A549 (cell line): ENCODE data around the gene ABHD1. TPM values are rescaled to one million over a fixed set of nuclear protein-coding genes. Genes with fewer than 3 reads are reported as not detected.

Experiments used
- ATAC-seq, 2 experiments: fragments of 200-7000 bp in 1 of 2; fragments of >200 bp in 1 of 2; cut with Nextera tagmentation in 1 of 2; cut with Tn5 transposase in 1 of 2; 3 replicates each; pipeline versions ENCODE4 v1.8.0 to v1.9.1; 2018 to 2020; ENCODE audit warnings: mild to moderate bottlenecking in 1 of 2, moderate library complexity in 1 of 2
- CTCF ChIA-PET: fragments of 300-600 bp; sonication (Branson Sonifier 250); formaldehyde crosslinking; extraction: SDS; loops from one replicate; lab custom pipeline; 2021; ENCODE audit warnings: antibody characterized with exemption, inconsistent platforms; lab: Yijun Ruan, JAX
- POLR2A ChIA-PET: fragments of 350-600 bp; formaldehyde crosslinking; extraction: SDS; loops from one replicate; lab custom pipeline; 2021; ENCODE audit warnings: antibody characterized with exemption, inconsistent platforms; lab: Yijun Ruan, JAX
- DNase-seq, 2 experiments: peaks; one replicate each; pipeline versions ENCODE4 v3.0.0 to v3.0.0-alpha.2; 2011 to 2016; ENCODE audit warnings: low read depth in 1 of 2, low spot score in 1 of 2
- FAIRE-seq: peaks from 2 replicates; lab custom pipeline; 2011; peaks lifted over from hg19 to GRCh38; lab: Jason Lieb, UNC
- H3K27ac ChIP-seq, 2 experiments: fragments of >200 bp; sonication (Bioruptor Twin); formaldehyde crosslinking; 3 replicates each; pipeline ENCODE4 v1.5.1; 2016 to 2017
- H3K4me1 ChIP-seq: fragments of >200 bp; sonication (Bioruptor Twin); formaldehyde crosslinking; 3 replicates; pipeline ENCODE4 v1.6.1; 2016
- H3K4me2 ChIP-seq: fragments of >200 bp; sonication (Bioruptor Twin); formaldehyde crosslinking; 3 replicates; pipeline ENCODE4 v1.6.1; 2016
- H3K4me3 ChIP-seq: fragments of >200 bp; sonication (Bioruptor Twin); formaldehyde crosslinking; 3 replicates; pipeline ENCODE4 v1.5.1; 2016
- H3K9me3 ChIP-seq: fragments of >200 bp; sonication (Bioruptor Twin); formaldehyde crosslinking; 3 replicates; pipeline ENCODE4 v1.6.1; 2016
- BHLHE40 ChIP-seq: IDR thresholded peaks from 2 replicates; pipeline ENCODE4 v1.6.1; 2012; ENCODE audit warnings: low read depth, low read length, inconsistent platforms
- CBX2 ChIP-seq: fragments of 200-600 bp; sonication (generic); IDR thresholded peaks from 2 replicates; pipeline ENCODE4 v1.6.1; 2016; ENCODE audit warnings: low read depth, mild to moderate bottlenecking, borderline replicate concordance
- CEBPB ChIP-seq, 2 experiments: fragments of >200 bp in 1 of 2; sonication (Bioruptor Twin) in 1 of 2; formaldehyde crosslinking in 1 of 2; IDR thresholded peaks; 2 replicates each; pipeline ENCODE4 v1.6.1; 2012 to 2016
- EHMT2 ChIP-seq: fragments of 200-600 bp; sonication (generic); IDR thresholded peaks from 2 replicates; pipeline ENCODE4 v1.6.1; 2016; ENCODE audit warnings: antibody characterized with exemption, low read depth, mild to moderate bottlenecking, moderate library complexity
- GATA3 ChIP-seq: IDR thresholded peaks from 2 replicates; pipeline ENCODE4 v1.6.1; 2012; ENCODE audit warnings: borderline replicate concordance
- HDAC2 ChIP-seq: fragments of 200-600 bp; sonication (generic); IDR thresholded peaks from 2 replicates; pipeline ENCODE4 v1.6.1; 2016
- JUN ChIP-seq, 2 experiments: fragments of >200 bp; sonication (Bioruptor Twin); formaldehyde crosslinking; IDR thresholded peaks; 2 replicates in 1 of 2; 3 replicates in 1 of 2; pipeline ENCODE4 v1.6.1; 2016 to 2017
- MAFK ChIP-seq: fragments of 450-650 bp; IDR thresholded peaks from 2 replicates; pipeline ENCODE4 v1.6.1; 2014; ENCODE audit not compliant: partially characterized antibody
- MAZ ChIP-seq: fragments of 150-350 bp; IDR thresholded peaks from 2 replicates; pipeline ENCODE4 v1.6.1; 2014; ENCODE audit warnings: antibody characterized with exemption, low read depth, low read length, borderline replicate concordance
- MYC ChIP-seq: IDR thresholded peaks from 2 replicates; pipeline ENCODE4 v1.6.1; 2012; ENCODE audit warnings: mild to moderate bottlenecking, inconsistent platforms, low read length, improper control_type of control experiment, borderline replicate concordance
- NFE2L2 ChIP-seq: fragments of 150-350 bp; conservative IDR thresholded peaks from 2 replicates; pipeline ENCODE4 v1.6.1; 2014; ENCODE audit warnings: low read length
- POLR2A ChIP-seq: IDR thresholded peaks from 2 replicates; pipeline ENCODE4 v1.6.1; 2012; ENCODE audit warnings: mild to moderate bottlenecking, low read length
- POLR2AphosphoS2 ChIP-seq: conservative IDR thresholded peaks from 2 replicates; pipeline ENCODE4 v1.6.1; 2012; ENCODE audit warnings: low read length, improper control_type of control experiment, inconsistent platforms
- RAD21 ChIP-seq, 2 experiments: fragments of >200 bp in 1 of 2; sonication (Bioruptor Twin) in 1 of 2; formaldehyde crosslinking in 1 of 2; IDR thresholded peaks in 1 of 2; conservative IDR thresholded peaks in 1 of 2; 2 replicates in 1 of 2; 3 replicates in 1 of 2; pipeline ENCODE4 v1.6.1; 2012 to 2018; ENCODE audit warnings: inconsistent platforms in 1 of 2
- RFX5 ChIP-seq: fragments of 450-650 bp; IDR thresholded peaks from 2 replicates; pipeline ENCODE4 v1.7.1; 2014; ENCODE audit warnings: antibody characterized with exemption, mild to moderate bottlenecking, moderate library complexity
- RNF2 ChIP-seq: fragments of 200-600 bp; sonication (generic); IDR thresholded peaks from 2 replicates; pipeline ENCODE4 v1.6.1; 2016; ENCODE audit warnings: low read depth, mild to moderate bottlenecking, antibody characterized with exemption, moderate library complexity, borderline replicate concordance
- SMC3 ChIP-seq: fragments of >200 bp; sonication (Bioruptor Twin); formaldehyde crosslinking; IDR thresholded peaks from 3 replicates; pipeline ENCODE4 v1.6.1; 2018; ENCODE audit warnings: inconsistent platforms
- TFCP2L1 ChIP-seq: fragments of 250-450 bp; sonication (Bioruptor Pico); IDR thresholded peaks from 2 replicates; pipeline ENCODE4 v1.5.0; 2021; ENCODE audit warnings: mild to moderate bottlenecking
- ZC3H11A ChIP-seq: fragments of 450-650 bp; IDR thresholded peaks from 2 replicates; pipeline ENCODE4 v1.6.1; 2014; ENCODE audit warnings: antibody characterized with exemption, mild to moderate bottlenecking
- ZFP36 ChIP-seq: fragments of 450-650 bp; IDR thresholded peaks from 2 replicates; pipeline ENCODE4 v1.6.1; 2014; ENCODE audit warnings: borderline replicate concordance; ENCODE audit not compliant: partially characterized antibody
- ZSCAN20 ChIP-seq: fragments of 250-450 bp; sonication (Bioruptor Pico); IDR thresholded peaks from 2 replicates; pipeline ENCODE4 v1.8.0; 2022; ENCODE audit warnings: mild to moderate bottlenecking, moderate library complexity
- WGBS: methylation state at CpG from one replicate; pipeline ENCODE4 v1.1.6; 2017; ENCODE audit errors: missing lambda C conversion rate; 5-methylcytosine and 5-hydroxymethylcytosine counted together
- polyA plus RNA-seq, 4 experiments: library from polyadenylated mRNA; depleted of rRNA in 3 of 4; stranded (reverse); fragments of >200 nt; fragmentation: RNase III in 1 of 4; extraction: RNeasy Plus Mini Kit Qiagen cat#74134 plus additional on column Dnase treatment in 1 of 4; gene quantifications; 2 replicates in 3 of 4; 3 replicates in 1 of 4; pipeline ENCODE4 v1.2.3, GENCODE V29; 2011 to 2017
- TF ChIP-seq, protein P1 (sequence below): fragments of 150-350 bp; IDR thresholded peaks from 2 replicates; pipeline ENCODE4 v1.6.1; 2014; ENCODE audit warnings: low read depth, mild to moderate bottlenecking, low read length
- TF ChIP-seq, protein P2 (sequence below): IDR thresholded peaks from 2 replicates; pipeline ENCODE4 v1.6.1; 2012; ENCODE audit warnings: low read depth, borderline replicate concordance
- TF ChIP-seq, protein P3 (sequence below): fragments of 250-450 bp; sonication (Bioruptor Pico); IDR thresholded peaks from 2 replicates; pipeline ENCODE4 v1.5.0; 2021; ENCODE audit warnings: mild to moderate bottlenecking, moderate library complexity, borderline replicate concordance
- TF ChIP-seq, protein P4 (sequence below): IDR thresholded peaks from 2 replicates; pipeline ENCODE4 v1.6.1; 2012
- TF ChIP-seq, protein P5 (sequence below): IDR thresholded peaks from 2 replicates; pipeline ENCODE4 v1.6.1; 2012

Gene ABHD1
- polyA plus RNA-seq, 2 of the 4 experiments (the other 2 are of a cell fraction): 0.96 to 1.9 TPM

DNA sequence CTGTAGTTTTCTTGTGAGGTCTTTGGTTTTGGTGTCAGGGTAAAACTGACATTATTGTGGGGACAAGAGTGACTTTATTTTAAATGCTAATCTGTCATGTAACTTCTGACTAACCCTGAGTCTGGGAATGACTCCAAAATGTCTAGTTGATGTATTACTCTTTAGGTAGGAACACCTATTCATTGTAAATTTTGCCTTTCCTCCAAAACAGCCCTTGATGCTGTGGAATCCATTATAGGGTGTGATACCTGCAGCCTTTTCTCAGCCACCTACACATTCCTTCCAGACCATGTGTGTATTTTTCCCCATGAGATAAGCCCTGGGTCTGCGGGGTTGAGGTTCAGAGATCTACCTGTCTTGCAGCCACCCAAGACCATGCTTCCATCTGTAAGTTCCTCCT is 19.7 kb downstream of the ABHD1 start:
- Histone ChIP-seq H3K4me2 (no peak overlapping the region), H3K4me3 (no peak overlapping the region), H3K27ac (no peak overlapping the region), H3K4me1 (no peaks in the 10 kb centered on the region), H3K9me3 (peaks cover 3% of the 10 kb centered on the region; the same call in 1 of the 3 replicates)
- WGBS: 24% methylated on average over 1 of the region's 1 CpG
- TF ChIP-seq HDAC2: no peak
- no peak for TF ChIP-seq JUN (IDR thresholded peaks at IDR 0.05)
- TF ChIP-seq NFE2L2: no peak
- TF ChIP-seq ZFP36: no peak
- TF ChIP-seq, protein P1, sequence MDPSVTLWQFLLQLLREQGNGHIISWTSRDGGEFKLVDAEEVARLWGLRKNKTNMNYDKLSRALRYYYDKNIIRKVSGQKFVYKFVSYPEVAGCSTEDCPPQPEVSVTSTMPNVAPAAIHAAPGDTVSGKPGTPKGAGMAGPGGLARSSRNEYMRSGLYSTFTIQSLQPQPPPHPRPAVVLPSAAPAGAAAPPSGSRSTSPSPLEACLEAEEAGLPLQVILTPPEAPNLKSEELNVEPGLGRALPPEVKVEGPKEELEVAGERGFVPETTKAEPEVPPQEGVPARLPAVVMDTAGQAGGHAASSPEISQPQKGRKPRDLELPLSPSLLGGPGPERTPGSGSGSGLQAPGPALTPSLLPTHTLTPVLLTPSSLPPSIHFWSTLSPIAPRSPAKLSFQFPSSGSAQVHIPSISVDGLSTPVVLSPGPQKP: no peak
- TF ChIP-seq, protein P2, sequence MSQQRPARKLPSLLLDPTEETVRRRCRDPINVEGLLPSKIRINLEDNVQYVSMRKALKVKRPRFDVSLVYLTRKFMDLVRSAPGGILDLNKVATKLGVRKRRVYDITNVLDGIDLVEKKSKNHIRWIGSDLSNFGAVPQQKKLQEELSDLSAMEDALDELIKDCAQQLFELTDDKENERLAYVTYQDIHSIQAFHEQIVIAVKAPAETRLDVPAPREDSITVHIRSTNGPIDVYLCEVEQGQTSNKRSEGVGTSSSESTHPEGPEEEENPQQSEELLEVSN: no peak
- TF ChIP-seq CBX2: no peak
- no peak for TF ChIP-seq POLR2A
- TF ChIP-seq, protein P3, sequence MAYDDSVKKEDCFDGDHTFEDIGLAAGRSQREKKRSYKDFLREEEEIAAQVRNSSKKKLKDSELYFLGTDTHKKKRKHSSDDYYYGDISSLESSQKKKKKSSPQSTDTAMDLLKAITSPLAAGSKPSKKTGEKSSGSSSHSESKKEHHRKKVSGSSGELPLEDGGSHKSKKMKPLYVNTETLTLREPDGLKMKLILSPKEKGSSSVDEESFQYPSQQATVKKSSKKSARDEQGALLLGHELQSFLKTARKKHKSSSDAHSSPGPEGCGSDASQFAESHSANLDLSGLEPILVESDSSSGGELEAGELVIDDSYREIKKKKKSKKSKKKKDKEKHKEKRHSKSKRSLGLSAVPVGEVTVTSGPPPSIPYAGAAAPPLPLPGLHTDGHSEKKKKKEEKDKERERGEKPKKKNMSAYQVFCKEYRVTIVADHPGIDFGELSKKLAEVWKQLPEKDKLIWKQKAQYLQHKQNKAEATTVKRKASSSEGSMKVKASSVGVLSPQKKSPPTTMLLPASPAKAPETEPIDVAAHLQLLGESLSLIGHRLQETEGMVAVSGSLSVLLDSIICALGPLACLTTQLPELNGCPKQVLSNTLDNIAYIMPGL (CRISPR knock-in tag): no peak
- no peak for DNase-seq
- no peak for ATAC-seq
- ChIA-PET CTCF (interaction anchor here (1.3 kb wide), 1 partner anchor 48 kb away, joined by 3 read pairs; no protein-coding TSS in a partner anchor), POLR2A (no interaction called here)
- no peak for FAIRE-seq

DNA sequence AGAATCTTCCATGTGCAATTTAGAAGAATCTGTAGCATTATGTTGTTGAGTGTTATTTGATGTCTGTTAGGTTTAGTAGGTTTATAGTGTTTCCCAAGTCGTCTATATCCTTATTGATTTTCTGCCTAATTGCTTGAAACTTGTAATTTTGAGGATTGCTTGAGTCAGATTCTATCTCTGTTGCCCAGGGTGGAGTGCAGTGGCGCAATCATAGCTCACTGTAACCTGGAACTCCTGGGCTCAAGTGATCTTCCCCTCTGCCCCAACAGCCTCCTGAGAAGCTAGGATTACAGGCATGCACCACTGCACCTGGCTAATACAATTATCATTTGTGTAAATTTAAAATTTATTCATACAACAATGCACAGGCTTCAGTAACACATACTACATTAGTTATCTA is 22.1 kb downstream of the ABHD1 start:
- peak; percentile 7 for FAIRE-seq
- ChIA-PET CTCF (interaction anchor here (0.6 to 2.8 kb wide), 7 partner anchors 12 to 157 kb away, joined by 3 to 10 read pairs (median 3); no protein-coding TSS in a partner anchor), POLR2A (no interaction called here)
- H3K4me1 ChIP-seq: no peaks in the 10 kb centered on the region
- no peak overlapping the region for H3K27ac ChIP-seq
- no peak for DNase-seq
- no peak overlapping the region for H3K4me3 ChIP-seq
- no peak for TF ChIP-seq POLR2AphosphoS2
- no peak for TF ChIP-seq ZC3H11A
- TF ChIP-seq RAD21 (conservative IDR thresholded peaks at IDR 0.05 in 1 of 2, IDR thresholded peaks at IDR 0.05 in 1 of 2): no peak
- no peak for TF ChIP-seq RFX5
- no peak for TF ChIP-seq MAZ
- no peak for TF ChIP-seq ZFP36
- no peak for TF ChIP-seq CEBPB (IDR thresholded peaks at IDR 0.05)
- TF ChIP-seq, protein P4, sequence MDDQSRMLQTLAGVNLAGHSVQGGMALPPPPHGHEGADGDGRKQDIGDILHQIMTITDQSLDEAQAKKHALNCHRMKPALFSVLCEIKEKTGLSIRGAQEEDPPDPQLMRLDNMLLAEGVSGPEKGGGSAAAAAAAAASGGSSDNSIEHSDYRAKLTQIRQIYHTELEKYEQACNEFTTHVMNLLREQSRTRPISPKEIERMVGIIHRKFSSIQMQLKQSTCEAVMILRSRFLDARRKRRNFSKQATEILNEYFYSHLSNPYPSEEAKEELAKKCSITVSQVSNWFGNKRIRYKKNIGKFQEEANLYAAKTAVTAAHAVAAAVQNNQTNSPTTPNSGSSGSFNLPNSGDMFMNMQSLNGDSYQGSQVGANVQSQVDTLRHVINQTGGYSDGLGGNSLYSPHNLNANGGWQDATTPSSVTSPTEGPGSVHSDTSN: no peak
- TF ChIP-seq ZSCAN20 (CRISPR knock-in tag): no peak
- no peak for TF ChIP-seq TFCP2L1
- no peak for TF ChIP-seq MYC
- no peak for TF ChIP-seq GATA3
- TF ChIP-seq, protein P2: no peak
- TF ChIP-seq RNF2: no peak
- TF ChIP-seq SMC3: no peak
- TF ChIP-seq BHLHE40: no peak
- TF ChIP-seq, protein P5, sequence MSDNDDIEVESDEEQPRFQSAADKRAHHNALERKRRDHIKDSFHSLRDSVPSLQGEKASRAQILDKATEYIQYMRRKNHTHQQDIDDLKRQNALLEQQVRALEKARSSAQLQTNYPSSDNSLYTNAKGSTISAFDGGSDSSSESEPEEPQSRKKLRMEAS: no peak
- no peak for TF ChIP-seq POLR2A
- TF ChIP-seq EHMT2: no peak
- TF ChIP-seq MAFK: no peak
- WGBS: 55% methylated on average over 2 of the region's 2 CpGs
- ATAC-seq: no peak
- H3K9me3 ChIP-seq: peaks cover 3% of the 10 kb centered on the region; the same call in 1 of the 3 replicates
- H3K4me2 ChIP-seq: no peak overlapping the region
